Raji (cell line): ENCODE data around the gene MEGF11.

Source experiments
- POLR2A ChIP-seq: IDR thresholded peaks from 2 replicates; pipeline ENCODE4 v1.6.1; 2011; ENCODE audit warnings: low read depth, low read length, control low read depth; ENCODE audit not compliant: insufficient read depth

Gene MEGF11

GRCh38 chr15:66251790-66252684 is 1.5 kb downstream of the MEGF11 start:
- TF ChIP-seq POLR2A: no peak

- TF ChIP-seq POLR2A: no peak
Measured at GRCh38 chr15:66251065-66251789, 2.3 kb downstream of the MEGF11 start.

- TF ChIP-seq POLR2A: no peak
Measured at GRCh38 chr15:66249605-66250174, 3.9 kb downstream of the MEGF11 start.

- no peak for TF ChIP-seq POLR2A
Measured at GRCh38 chr15:66246937-66247336, 6.6 kb downstream of the MEGF11 start.

- TF ChIP-seq POLR2A: no peak
Measured at GRCh38 chr15:66241908-66242285, 11.7 kb downstream of the MEGF11 start.

GRCh38 chr15:66241087-66241907 is 12.3 kb downstream of the MEGF11 start:
- TF ChIP-seq POLR2A: no peak

- no peak for TF ChIP-seq POLR2A
Measured at GRCh38 chr15:66240240-66240794, 13.2 kb downstream of the MEGF11 start.

GRCh38 chr15:66239514-66239913 is 14.0 kb downstream of the MEGF11 start:
- TF ChIP-seq POLR2A: no peak

GRCh38 chr15:66238318-66238717 is 15.2 kb downstream of the MEGF11 start:
- no peak for TF ChIP-seq POLR2A

- TF ChIP-seq POLR2A: no peak
Measured at GRCh38 chr15:66237513-66238235, 15.9 kb downstream of the MEGF11 start.

GRCh38 chr15:66236806-66237375 is 16.7 kb downstream of the MEGF11 start:
- no peak for TF ChIP-seq POLR2A

- TF ChIP-seq POLR2A: no peak
Measured at GRCh38 chr15:66235866-66236265, 17.7 kb downstream of the MEGF11 start.

- TF ChIP-seq POLR2A: no peak
Measured at GRCh38 chr15:66234798-66235197, 18.8 kb downstream of the MEGF11 start.
